NCI-H2107 (cell line): ENCODE data around the gene PSMD13.
A peak's percentile ranks its signal among the peaks of the same experiment; 100 is the strongest.
"Not testable (repeated sequence)": the region's sequence is repeated elsewhere in the genome, so short reads cannot be mapped to it uniquely, and the experiment has no call there.

ENCODE experiments used
- DNase-seq: peaks from one replicate; lab custom pipeline; 2025; lab: John Stamatoyannopoulos, UW

Gene PSMD13

GRCh38 chr11:217704-218103 lies 19.1 kb upstream of the PSMD13 start:
- no peak for DNase-seq

GRCh38 chr11:218815-219593 lies 17.8 kb upstream of the PSMD13 start:
- DNase-seq, result no peak

- DNase-seq, result not testable (repeated sequence)
These were observed 16.0 kb upstream of the PSMD13 start for GRCh38 chr11:220641-221215.

- DNase-seq, result no peak
These were observed 15.2 kb upstream of the PSMD13 start for GRCh38 chr11:221539-221938.

- no peak for DNase-seq
These were observed 14.6 kb upstream of the PSMD13 start for GRCh38 chr11:221998-222789.

GRCh38 chr11:223026-223789 lies 13.6 kb upstream of the PSMD13 start:
- no peak for DNase-seq

- DNase-seq, result no peak
These were observed 12.9 kb upstream of the PSMD13 start for GRCh38 chr11:223884-224283.

- DNase-seq, result no peak
These were observed 12.4 kb upstream of the PSMD13 start for GRCh38 chr11:224424-224823.

- DNase-seq, result no peak
These were observed 10.9 kb upstream of the PSMD13 start for GRCh38 chr11:225734-226453.

GRCh38 chr11:227824-228379 lies 8.9 kb upstream of the PSMD13 start:
- DNase-seq, result no peak

- no peak for DNase-seq
These were observed 6.3 kb upstream of the PSMD13 start for GRCh38 chr11:230431-230830.

GRCh38 chr11:232783-233565 lies 3.8 kb upstream of the PSMD13 start:
- DNase-seq, result no peak

GRCh38 chr11:235180-235579 lies 1.6 kb upstream of the PSMD13 start:
- DNase-seq, result no peak

- no peak for DNase-seq
These were observed 1.2 kb upstream of the PSMD13 start for GRCh38 chr11:235609-235996.

GRCh38 chr11:235997-236773 lies 591 bp upstream of the PSMD13 start, which contains the start of gene SIRT3:
Gene SIRT3, minus strand, starts transcription at chr11:236342. Its CDS starts 14 bp downstream, at chr11:236328.
- peak; percentile 75 for DNase-seq

- DNase-seq, result not testable (repeated sequence)
These were observed 1.6 kb downstream of the PSMD13 start for GRCh38 chr11:238346-238745.

GRCh38 chr11:240315-240714 lies 3.5 kb downstream of the PSMD13 start:
- DNase-seq, result no peak

GRCh38 chr11:241634-242033 lies 4.9 kb downstream of the PSMD13 start:
- no peak for DNase-seq

GRCh38 chr11:244376-244775 lies 7.6 kb downstream of the PSMD13 start:
- no peak for DNase-seq

- no peak for DNase-seq
These were observed 12.3 kb downstream of the PSMD13 start for GRCh38 chr11:249062-249461.
